HFFc6 (cell line): ENCODE results near the gene EFNB1. TPM values are rescaled to one million over a fixed set of nuclear protein-coding genes. Genes with fewer than 3 reads are reported as not detected.
"Not testable (repeated sequence)": the region's sequence is repeated elsewhere in the genome, so short reads cannot be mapped to it uniquely, and the experiment has no call there.

Source experiments
- DNase-seq: peaks from one replicate; pipeline ENCODE4 v3.0.0-alpha.2; 2018
- H3K27ac Mint-ChIP-seq: 2 replicates; pipeline ENCODE4 v1.8.0; 2020; ENCODE audit warnings: mild to moderate bottlenecking, mixed read lengths
- H3K27me3 Mint-ChIP-seq: 2 replicates; pipeline ENCODE4 v1.8.0; 2021; ENCODE audit warnings: mild to moderate bottlenecking, moderate library complexity, mixed read lengths; ENCODE audit not compliant: insufficient read depth
- H3K36me3 Mint-ChIP-seq: 2 replicates; pipeline ENCODE4 v1.8.0; 2021; ENCODE audit warnings: low read depth, mixed read lengths
- H3K4me1 Mint-ChIP-seq: 2 replicates; pipeline ENCODE4 v1.8.0; 2020; ENCODE audit warnings: low read depth, mixed read lengths
- H3K4me3 Mint-ChIP-seq: 2 replicates; pipeline ENCODE4 v1.8.0; 2020; ENCODE audit warnings: mild to moderate bottlenecking, moderate library complexity, mixed read lengths
- H3K9me3 Mint-ChIP-seq: 2 replicates; pipeline ENCODE4 v1.8.0; 2020; ENCODE audit warnings: mild to moderate bottlenecking, mixed read lengths
- CTCF ChIP-seq: fragments of 200-600 bp; sonication (generic); IDR thresholded peaks from 2 replicates; pipeline ENCODE4 v1.5.0; 2021; ENCODE audit warnings: antibody characterized with exemption, mild to moderate bottlenecking
- long read RNA-seq: library from polyadenylated mRNA; unstranded; transcript quantifications from one replicate; pipeline ENCODE4 v2.0.0, GENCODE V29; 2019
- total RNA-seq, 6 experiments: library from RNA; stranded (reverse); fragmentation: NEBNext Ultra II Directional; extraction: Animal tissue kit (Norgen Biotek cat#: 25700); gene quantifications; 2 replicates in 1 of 6; 3 replicates in 5 of 6; pipeline ENCODE4 v1.2.3, GENCODE V29; 2021

The EFNB1 gene
- 1 to 10 TPM; 4.2 to 4.8 (median 4.5) TPM for total RNA-seq
- long read RNA-seq, partial matches to known transcripts: 0 of 2 reads
- long read RNA-seq, other reads (novel, unspliced or antisense): 0 of 2 reads

- Mint-ChIP-seq H3K4me1 (peaks cover 18% of the 10 kb centered on the region), H3K27ac (peak within 1 kb of the TSS; percentile 64; the same call in 1 of the 2 replicates), H3K4me3 (peak within 1 kb of the TSS; percentile 84), H3K27me3 (peaks cover 4% of the 10 kb centered on the region; the same call in 1 of the 2 replicates), H3K36me3 (no peaks in the 10 kb centered on the region), H3K9me3 (no peaks in the 10 kb centered on the region)
- no peak for TF ChIP-seq CTCF
- peak; percentile 89 for DNase-seq
Observed at GRCh38 chrX:68828740-68829581, at the start of gene EFNB1. Gene EFNB1 (plus strand): TSS chrX:68829021. CDS start chrX:68829777, 756 bp downstream.

- H3K36me3 Mint-ChIP-seq, DNase-seq, H3K4me1 Mint-ChIP-seq, H3K4me3 Mint-ChIP-seq, H3K27ac Mint-ChIP-seq, H3K9me3 Mint-ChIP-seq: not testable (repeated sequence)
- peaks cover 13% of the 10 kb centered on the region for H3K27me3 Mint-ChIP-seq
Observed at GRCh38 chrX:68781295-68781694, 47.5 kb upstream of the EFNB1 start.

- Mint-ChIP-seq H3K4me3 (no peak overlapping the region), H3K4me1 (no peaks in the 10 kb centered on the region), H3K27me3 (peaks cover 14% of the 10 kb centered on the region), H3K9me3 (no peaks in the 10 kb centered on the region), H3K36me3 (no peaks in the 10 kb centered on the region), H3K27ac (no peak overlapping the region)
- TF ChIP-seq CTCF: no peak
- no peak for DNase-seq
Observed at GRCh38 chrX:68784816-68785215, 44.0 kb upstream of the EFNB1 start.

GRCh38 chrX:68786581-68786980, 42.2 kb upstream of the EFNB1 start:
- not testable (repeated sequence) for H3K36me3 Mint-ChIP-seq, H3K9me3 Mint-ChIP-seq, H3K27ac Mint-ChIP-seq, H3K4me1 Mint-ChIP-seq, DNase-seq, H3K4me3 Mint-ChIP-seq
- H3K27me3 Mint-ChIP-seq: peaks cover 17% of the 10 kb centered on the region

GRCh38 chrX:68789966-68790365, 38.9 kb upstream of the EFNB1 start:
- no peak overlapping the region for H3K27ac Mint-ChIP-seq
- H3K9me3 Mint-ChIP-seq: no peaks in the 10 kb centered on the region
- H3K4me1 Mint-ChIP-seq: no peaks in the 10 kb centered on the region
- TF ChIP-seq CTCF: no peak
- DNase-seq: no peak
- H3K27me3 Mint-ChIP-seq: peaks cover 21% of the 10 kb centered on the region
- H3K4me3 Mint-ChIP-seq: no peak overlapping the region
- no peaks in the 10 kb centered on the region for H3K36me3 Mint-ChIP-seq

GRCh38 chrX:68792083-68792482, 36.7 kb upstream of the EFNB1 start:
- peaks cover 21% of the 10 kb centered on the region for H3K27me3 Mint-ChIP-seq
- no peak overlapping the region for H3K4me3 Mint-ChIP-seq
- no peaks in the 10 kb centered on the region for H3K4me1 Mint-ChIP-seq
- H3K9me3 Mint-ChIP-seq: no peaks in the 10 kb centered on the region
- no peak for TF ChIP-seq CTCF
- H3K36me3 Mint-ChIP-seq: no peaks in the 10 kb centered on the region
- no peak for DNase-seq
- no peak overlapping the region for H3K27ac Mint-ChIP-seq
